Panc1 (cell line): ENCODE measurements around the gene ITFG1. TPM values are rescaled to one million over a fixed set of nuclear protein-coding genes. Genes with fewer than 3 reads are reported as not detected.

Source experiments
- ATAC-seq: fragments of 200-7000 bp; cut with Tn5 transposase; 2 replicates; pipeline ENCODE4 v1.9.1; 2020; ENCODE audit warnings: mild to moderate bottlenecking, moderate library complexity
- BruUV-seq: library from RNA; stranded (reverse); fragments of 400-500 nt; replicated peaks from 2 replicates; lab custom pipeline; 2021; lab: Mats Ljungman, UMichigan
- CTCF ChIA-PET: fragments of 300-600 bp; sonication (Branson Sonifier 250); formaldehyde crosslinking; loops from one replicate; lab custom pipeline; 2022; ENCODE audit warnings: antibody characterized with exemption; lab: Charles Lee
- POLR2A ChIA-PET: fragments of 300-600 bp; sonication (Branson Sonifier 250); formaldehyde crosslinking; loops from one replicate; lab custom pipeline; 2022; ENCODE audit warnings: antibody characterized with exemption; lab: Charles Lee
- DNase-seq: peaks from one replicate; pipeline ENCODE4 v3.0.0-alpha.2; 2010; ENCODE audit warnings: low read depth, low spot score
- H3K27ac ChIP-seq: 2 replicates; pipeline ENCODE4 v1.5.1; 2011; ENCODE audit warnings: mild to moderate bottlenecking, low read length, inconsistent platforms
- H3K27me3 ChIP-seq: fragments of 200-500 bp; sonication (Bioruptor generic); 2 replicates; pipeline ENCODE4 v1.6.0; 2014; ENCODE audit warnings: low read length, inconsistent platforms; ENCODE audit not compliant: control insufficient read depth, insufficient read depth
- H3K36me3 ChIP-seq: fragments of 200-500 bp; sonication (Bioruptor generic); 2 replicates; pipeline ENCODE4 v1.5.1; 2014; ENCODE audit warnings: inconsistent platforms, mild to moderate bottlenecking, low read length, moderate library complexity; ENCODE audit not compliant: control insufficient read depth, insufficient read depth
- H3K4me1 ChIP-seq: 2 replicates; pipeline ENCODE4 v1.5.1; 2011; ENCODE audit warnings: inconsistent platforms, mild to moderate bottlenecking, low read length, moderate library complexity; ENCODE audit not compliant: control insufficient read depth, insufficient read depth
- H3K4me3 ChIP-seq, 2 experiments: 2 replicates each; pipeline ENCODE4 v1.5.1; 2011 to 2012; ENCODE audit warnings: low read depth in 2 of 2, low read length in 2 of 2, mild to moderate bottlenecking in 2 of 2, inconsistent platforms in 1 of 2, moderate library complexity in 1 of 2
- H3K9me3 ChIP-seq: fragments of 200-500 bp; sonication (Bioruptor generic); 2 replicates; pipeline ENCODE4 v1.5.1; 2014; ENCODE audit warnings: low read depth, mild to moderate bottlenecking, inconsistent platforms, low read length, moderate library complexity; ENCODE audit not compliant: control insufficient read depth, insufficient read depth
- POLR2AphosphoS5 ChIP-seq: IDR thresholded peaks from 2 replicates; pipeline ENCODE4 v1.6.1; 2012; ENCODE audit warnings: mild to moderate bottlenecking, low read depth, low read length, moderate library complexity
- SIN3A ChIP-seq: IDR thresholded peaks from 2 replicates; pipeline ENCODE4 v1.6.1; 2012; ENCODE audit warnings: low read depth, mild to moderate bottlenecking, low read length, moderate library complexity, borderline replicate concordance; ENCODE audit not compliant: insufficient read depth
- TCF7L2 ChIP-seq: IDR thresholded peaks from 2 replicates; pipeline ENCODE4 v1.6.1; 2011; ENCODE audit warnings: mild to moderate bottlenecking, low read depth, low read length, inconsistent platforms
- in situ Hi-C: cut with HindIII; loops from 2 replicates; pipeline ENCODE4 v1.10.0; 2016; ENCODE audit warnings: low sequenced_read_pairs, low pct_unique_long_range_greater_than_20kb
- intact Hi-C: fragments of 100-400 bp; cut with micrococcal nuclease; formaldehyde crosslinking; loops from one replicate; pipeline ENCODE4 v1.10.0; 2022; ENCODE audit not compliant: unreplicated experiment
- total RNA-seq: library from RNA; stranded (reverse); gene quantifications from one replicate; pipeline ENCODE4 v1.2.1, GENCODE V29; 2021; ENCODE audit not compliant: unreplicated experiment
- TF ChIP-seq, protein P1 (sequence below), 2 experiments: IDR thresholded peaks; 2 replicates each; pipeline ENCODE4 v1.6.1; 2011 to 2012; ENCODE audit warnings: low read depth in 2 of 2, control low read depth in 1 of 2, low read length in 1 of 2, mild to moderate bottlenecking in 1 of 2, moderate library complexity in 1 of 2; ENCODE audit not compliant: insufficient read depth in 1 of 2
- TF ChIP-seq, protein P2 (sequence below): fragments of 450-650 bp; IDR thresholded peaks from 2 replicates; pipeline ENCODE4 v1.5.1; 2017; ENCODE audit warnings: mild to moderate bottlenecking

Gene ITFG1
- total RNA-seq, 1 experiment from 2014 or later, result 26.5 TPM

DNA sequence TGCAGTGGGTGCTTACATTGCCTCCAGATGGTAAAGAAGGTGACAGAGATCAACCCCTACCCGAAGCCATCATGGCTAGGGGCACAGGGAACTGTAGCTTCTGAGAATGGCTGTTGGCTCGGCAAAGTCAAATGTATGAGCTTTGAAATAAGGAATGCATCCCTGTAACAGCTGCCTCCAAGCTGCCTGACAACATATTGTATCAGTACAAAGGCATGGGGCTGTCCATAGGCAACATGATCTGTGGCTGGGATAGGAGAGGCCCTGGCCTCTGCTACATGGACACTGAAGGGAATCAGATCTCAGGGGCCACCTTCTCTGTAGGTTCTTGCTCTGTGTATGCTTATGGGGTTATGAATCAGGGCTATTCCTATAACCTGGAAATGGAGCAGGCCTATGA, 197.9 kb downstream of the ITFG1 start:
- Histone ChIP-seq H3K4me3 (no peak overlapping the region), H3K36me3 (no peaks in the 10 kb centered on the region; the same call in 1 of the 2 replicates), H3K9me3 (no peaks in the 10 kb centered on the region), H3K4me1 (no peaks in the 10 kb centered on the region), H3K27me3 (no peaks in the 10 kb centered on the region), H3K27ac (no peak overlapping the region)
- BruUV-seq, result no TSS peak
- DNase-seq, result no peak
- CTCF ChIA-PET, result no interaction called here
- intact Hi-C loops (no loop called here), in situ Hi-C loops (no loop called here)
- TF ChIP-seq SIN3A (no peak), TCF7L2 (no peak), POLR2AphosphoS5 (no peak)
- TF ChIP-seq, protein P1, sequence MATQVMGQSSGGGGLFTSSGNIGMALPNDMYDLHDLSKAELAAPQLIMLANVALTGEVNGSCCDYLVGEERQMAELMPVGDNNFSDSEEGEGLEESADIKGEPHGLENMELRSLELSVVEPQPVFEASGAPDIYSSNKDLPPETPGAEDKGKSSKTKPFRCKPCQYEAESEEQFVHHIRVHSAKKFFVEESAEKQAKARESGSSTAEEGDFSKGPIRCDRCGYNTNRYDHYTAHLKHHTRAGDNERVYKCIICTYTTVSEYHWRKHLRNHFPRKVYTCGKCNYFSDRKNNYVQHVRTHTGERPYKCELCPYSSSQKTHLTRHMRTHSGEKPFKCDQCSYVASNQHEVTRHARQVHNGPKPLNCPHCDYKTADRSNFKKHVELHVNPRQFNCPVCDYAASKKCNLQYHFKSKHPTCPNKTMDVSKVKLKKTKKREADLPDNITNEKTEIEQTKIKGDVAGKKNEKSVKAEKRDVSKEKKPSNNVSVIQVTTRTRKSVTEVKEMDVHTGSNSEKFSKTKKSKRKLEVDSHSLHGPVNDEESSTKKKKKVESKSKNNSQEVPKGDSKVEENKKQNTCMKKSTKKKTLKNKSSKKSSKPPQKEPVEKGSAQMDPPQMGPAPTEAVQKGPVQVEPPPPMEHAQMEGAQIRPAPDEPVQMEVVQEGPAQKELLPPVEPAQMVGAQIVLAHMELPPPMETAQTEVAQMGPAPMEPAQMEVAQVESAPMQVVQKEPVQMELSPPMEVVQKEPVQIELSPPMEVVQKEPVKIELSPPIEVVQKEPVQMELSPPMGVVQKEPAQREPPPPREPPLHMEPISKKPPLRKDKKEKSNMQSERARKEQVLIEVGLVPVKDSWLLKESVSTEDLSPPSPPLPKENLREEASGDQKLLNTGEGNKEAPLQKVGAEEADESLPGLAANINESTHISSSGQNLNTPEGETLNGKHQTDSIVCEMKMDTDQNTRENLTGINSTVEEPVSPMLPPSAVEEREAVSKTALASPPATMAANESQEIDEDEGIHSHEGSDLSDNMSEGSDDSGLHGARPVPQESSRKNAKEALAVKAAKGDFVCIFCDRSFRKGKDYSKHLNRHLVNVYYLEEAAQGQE (IDR thresholded peaks at IDR 0.05; ENCODE audit: insufficient read depth in 1 of 2, low read depth in 2 of 2, low read length in 1 of 2), result no peak
- TF ChIP-seq, protein P2, sequence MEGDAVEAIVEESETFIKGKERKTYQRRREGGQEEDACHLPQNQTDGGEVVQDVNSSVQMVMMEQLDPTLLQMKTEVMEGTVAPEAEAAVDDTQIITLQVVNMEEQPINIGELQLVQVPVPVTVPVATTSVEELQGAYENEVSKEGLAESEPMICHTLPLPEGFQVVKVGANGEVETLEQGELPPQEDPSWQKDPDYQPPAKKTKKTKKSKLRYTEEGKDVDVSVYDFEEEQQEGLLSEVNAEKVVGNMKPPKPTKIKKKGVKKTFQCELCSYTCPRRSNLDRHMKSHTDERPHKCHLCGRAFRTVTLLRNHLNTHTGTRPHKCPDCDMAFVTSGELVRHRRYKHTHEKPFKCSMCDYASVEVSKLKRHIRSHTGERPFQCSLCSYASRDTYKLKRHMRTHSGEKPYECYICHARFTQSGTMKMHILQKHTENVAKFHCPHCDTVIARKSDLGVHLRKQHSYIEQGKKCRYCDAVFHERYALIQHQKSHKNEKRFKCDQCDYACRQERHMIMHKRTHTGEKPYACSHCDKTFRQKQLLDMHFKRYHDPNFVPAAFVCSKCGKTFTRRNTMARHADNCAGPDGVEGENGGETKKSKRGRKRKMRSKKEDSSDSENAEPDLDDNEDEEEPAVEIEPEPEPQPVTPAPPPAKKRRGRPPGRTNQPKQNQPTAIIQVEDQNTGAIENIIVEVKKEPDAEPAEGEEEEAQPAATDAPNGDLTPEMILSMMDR, result no peak
- no peak for ATAC-seq
- POLR2A ChIA-PET, result no interaction called here

DNA sequence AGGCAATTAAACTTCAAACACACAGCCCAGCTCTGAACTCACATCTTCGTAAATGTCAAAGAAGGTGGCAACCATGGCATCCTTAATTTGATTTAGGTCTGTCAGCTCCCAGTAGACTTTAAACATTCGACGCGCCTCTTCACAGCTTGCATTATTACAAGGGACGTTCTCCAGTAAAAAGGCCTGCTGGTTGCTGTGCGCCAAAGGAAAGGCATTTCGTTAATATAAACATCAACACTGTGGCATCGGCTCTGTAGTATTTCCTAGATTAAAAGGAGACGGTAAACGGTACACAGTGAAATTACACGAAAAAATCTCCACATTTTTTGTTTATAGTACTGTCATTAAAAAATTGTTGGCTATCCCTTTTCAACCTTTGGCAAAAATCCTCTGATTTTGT, 200.4 kb downstream of the ITFG1 start:
- no peaks in the 10 kb centered on the region for H3K27me3 ChIP-seq
- ChIA-PET POLR2A (no interaction called here), CTCF (no interaction called here)
- no peaks in the 10 kb centered on the region for H3K4me1 ChIP-seq
- H3K36me3 ChIP-seq, result no peaks in the 10 kb centered on the region; the same call in 1 of the 2 replicates
- intact Hi-C loops (no loop called here), in situ Hi-C loops (no loop called here)
- no peak overlapping the region for H3K4me3 ChIP-seq
- no TSS peak for BruUV-seq
- H3K9me3 ChIP-seq, result no peaks in the 10 kb centered on the region
- DNase-seq (no peak), ATAC-seq (no peak)
- no peak overlapping the region for H3K27ac ChIP-seq
- TF ChIP-seq SIN3A, result no peak
- no peak for TF ChIP-seq TCF7L2

DNA sequence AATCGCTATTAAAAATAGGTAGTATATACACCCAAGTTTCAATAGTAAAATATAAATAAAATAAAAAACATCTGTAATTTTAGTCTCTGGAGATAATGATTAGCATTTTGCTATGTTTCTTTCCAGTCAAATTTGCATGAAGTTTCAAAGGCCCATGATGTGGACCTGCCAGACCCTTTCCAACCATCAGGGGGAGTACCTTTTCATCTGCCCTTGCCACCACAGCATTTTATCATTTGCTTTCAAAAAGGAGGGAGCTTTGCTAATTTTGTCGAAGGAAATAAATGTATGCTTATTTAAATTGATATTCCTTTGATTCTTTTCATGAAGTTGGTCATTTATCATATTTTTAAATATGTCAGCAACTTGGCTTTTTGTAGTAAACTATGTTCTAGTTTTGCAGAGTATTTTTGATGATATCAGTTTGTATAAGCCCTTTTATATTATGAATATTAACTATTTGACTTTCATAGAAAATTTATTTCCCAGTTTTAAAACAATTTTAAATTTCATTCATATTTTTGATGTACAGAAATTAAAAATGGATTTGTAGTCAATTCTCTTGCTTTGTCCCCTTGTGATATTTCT, 201.9 kb downstream of the ITFG1 start:
- no peak overlapping the region for H3K4me3 ChIP-seq
- ATAC-seq (no peak), DNase-seq (peak; percentile 15)
- H3K36me3 ChIP-seq, result no peaks in the 10 kb centered on the region
- POLR2A ChIA-PET, result no interaction called here
- H3K27ac ChIP-seq, result no peak overlapping the region
- intact Hi-C loops, result no loop called here
- CTCF ChIA-PET, result interaction anchor here (0.8 kb wide), 1 partner anchor 15 kb away, joined by 4 read pairs; no protein-coding TSS in a partner anchor
- in situ Hi-C loops, result no loop called here
- no peaks in the 10 kb centered on the region for H3K27me3 ChIP-seq
- H3K4me1 ChIP-seq, result no peaks in the 10 kb centered on the region
- BruUV-seq, result no TSS peak
- no peak for TF ChIP-seq SIN3A
- TF ChIP-seq, protein P1 (IDR thresholded peaks at IDR 0.05; ENCODE audit: insufficient read depth in 1 of 2, low read depth in 2 of 2, low read length in 1 of 2), result no peak
- TF ChIP-seq, protein P2, result peak; percentile 70; the same call in 1 of the 2 replicates
- no peaks in the 10 kb centered on the region for H3K9me3 ChIP-seq
